ENCODE measurements around the gene MATR3.

Gene MATR3

GRCh38 chr5:139287890-139288635, 5.5 kb upstream of the MATR3 start:
- no peak overlapping the region for H2AFZ ChIP-seq (ENCODE audit: low read depth, low read length)
- no peak overlapping the region for H3K14ac ChIP-seq (ENCODE audit: low read length in 2 of 2)
- no peak overlapping the region for H3K4me2 ChIP-seq (ENCODE audit: low read length, poor library complexity, severe bottlenecking)
- H3K79me1 ChIP-seq (replicated peaks; ENCODE audit: low read length, poor library complexity, severe bottlenecking): peaks cover 8% of the 10 kb centered on the region
- H4K91ac ChIP-seq (ENCODE audit: low read length): no peak overlapping the region
- no peak overlapping the region for H3K4me3 ChIP-seq (ENCODE audit: insufficient read depth in 1 of 2, low read depth in 1 of 2, low read length in 2 of 2)
- no peak overlapping the region for H2BK15ac ChIP-seq (ENCODE audit: low read depth, poor library complexity, severe bottlenecking)
- no peaks in the 10 kb centered on the region for H3K4me1 ChIP-seq (ENCODE audit: control insufficient read depth, insufficient read depth, low read depth, low read length)
- no peak overlapping the region for H2BK12ac ChIP-seq (ENCODE audit: low read length in 2 of 2)
- no peaks in the 10 kb centered on the region for H3K27me3 ChIP-seq (ENCODE audit: control insufficient read depth in 1 of 2, insufficient read depth in 1 of 2, low read length in 2 of 2)
- H3K27ac ChIP-seq (ENCODE audit: low read length, poor library complexity, severe bottlenecking): no peak overlapping the region
- H2AK5ac ChIP-seq (ENCODE audit: low read length, severe bottlenecking): no peak overlapping the region
- no peak overlapping the region for H2BK120ac ChIP-seq (ENCODE audit: low read depth, low read length)
- H3K9me3 ChIP-seq (ENCODE audit: control insufficient read depth, low read length): no peaks in the 10 kb centered on the region
- H3K23ac ChIP-seq (ENCODE audit: low read length in 2 of 2): no peak overlapping the region
- no peak overlapping the region for H3K4ac ChIP-seq (ENCODE audit: low read depth in 1 of 2, low read length in 2 of 2)
- H3K9ac ChIP-seq (ENCODE audit: low read length): no peak overlapping the region
- H2BK5ac ChIP-seq (ENCODE audit: low read depth, low read length, poor library complexity, severe bottlenecking): no peak overlapping the region
- H4K8ac ChIP-seq (ENCODE audit: low read length): no peak overlapping the region
- peaks cover 12 to 39% of the 10 kb centered on the region in 2 experiments for H3K36me3 ChIP-seq (ENCODE audit: control insufficient read depth in 1 of 2, insufficient read depth in 2 of 2, low read depth in 1 of 2, low read length in 2 of 2)
- 88% methylated on average over 10 of the region's 10 CpGs for WGBS
- no peak for DNase-seq
- no peak overlapping the region for H3K18ac ChIP-seq (ENCODE audit: low read depth in 1 of 2, low read length in 2 of 2)

- no CpG with 5 or more reads among the region's 2 CpGs for WGBS
Observed at GRCh38 chr5:139291051-139291450, 2.5 kb upstream of the MATR3 start.

GRCh38 chr5:139293202-139293506, 386 bp upstream of the MATR3 start:
- peak overlapping the region in 1 of 2 experiments; percentile 40 for H3K18ac ChIP-seq (ENCODE audit: low read depth in 1 of 2, low read length in 2 of 2)
- H2AFZ ChIP-seq (ENCODE audit: low read depth, low read length): no peak overlapping the region
- no peak for DNase-seq
- no peaks in the 10 kb centered on the region for H3K36me3 ChIP-seq (ENCODE audit: control insufficient read depth in 1 of 2, insufficient read depth in 2 of 2, low read depth in 1 of 2, low read length in 2 of 2)
- no peaks in the 10 kb centered on the region for H3K9me3 ChIP-seq (ENCODE audit: control insufficient read depth, low read length)
- no peak overlapping the region for H2BK12ac ChIP-seq (ENCODE audit: low read length in 2 of 2)
- no peak overlapping the region for H3K14ac ChIP-seq (ENCODE audit: low read length in 2 of 2)
- peak overlapping the region; percentile 86 for H2AK5ac ChIP-seq (ENCODE audit: low read length, severe bottlenecking)
- no peak overlapping the region for H2BK5ac ChIP-seq (ENCODE audit: low read depth, low read length, poor library complexity, severe bottlenecking)
- peak overlapping the region; percentile 56 for H3K4me2 ChIP-seq (ENCODE audit: low read length, poor library complexity, severe bottlenecking)
- no peak overlapping the region for H3K23ac ChIP-seq (ENCODE audit: low read length in 2 of 2)
- WGBS: 36% methylated on average over 9 of the region's 11 CpGs
- H3K9ac ChIP-seq (ENCODE audit: low read length): peak overlapping the region; percentile 100
- H4K8ac ChIP-seq (ENCODE audit: low read length): no peak overlapping the region
- H3K27me3 ChIP-seq (ENCODE audit: control insufficient read depth in 1 of 2, insufficient read depth in 1 of 2, low read length in 2 of 2): no peaks in the 10 kb centered on the region
- peaks cover 7% of the 10 kb centered on the region for H3K79me1 ChIP-seq (replicated peaks; ENCODE audit: low read length, poor library complexity, severe bottlenecking)
- peaks cover 6% of the 10 kb centered on the region for H3K4me1 ChIP-seq (ENCODE audit: control insufficient read depth, insufficient read depth, low read depth, low read length)
- no peak overlapping the region for H2BK15ac ChIP-seq (ENCODE audit: low read depth, poor library complexity, severe bottlenecking)
- peak overlapping the region; percentile 73 for H3K27ac ChIP-seq (ENCODE audit: low read length, poor library complexity, severe bottlenecking)
- no peak overlapping the region for H4K91ac ChIP-seq (ENCODE audit: low read length)
- no peak overlapping the region for H2BK120ac ChIP-seq (ENCODE audit: low read depth, low read length)
- H3K4me3 ChIP-seq (ENCODE audit: insufficient read depth in 1 of 2, low read depth in 1 of 2, low read length in 2 of 2): peak overlapping the region in 1 of 2 experiments; percentile 99
- H3K4ac ChIP-seq (ENCODE audit: low read depth in 1 of 2, low read length in 2 of 2): peak overlapping the region in 1 of 2 experiments; percentile 73

More at GRCh38 chr5:139291051-139291450, 2.5 kb upstream of the MATR3 start:
- Histone ChIP-seq H2BK15ac (ENCODE audit: low read depth, poor library complexity, severe bottlenecking) (no peak overlapping the region), H2AFZ (ENCODE audit: low read depth, low read length) (no peak overlapping the region), H2BK5ac (ENCODE audit: low read depth, low read length, poor library complexity, severe bottlenecking) (no peak overlapping the region), H3K27ac (ENCODE audit: low read length, poor library complexity, severe bottlenecking) (no peak overlapping the region), H2BK12ac (ENCODE audit: low read length in 2 of 2) (no peak overlapping the region), H3K9ac (ENCODE audit: low read length) (no peak overlapping the region), H3K9me3 (ENCODE audit: control insufficient read depth, low read length) (no peaks in the 10 kb centered on the region), H3K18ac (ENCODE audit: low read depth in 1 of 2, low read length in 2 of 2) (no peak overlapping the region), H3K23ac (ENCODE audit: low read length in 2 of 2) (no peak overlapping the region), H3K4me3 (ENCODE audit: insufficient read depth in 1 of 2, low read depth in 1 of 2, low read length in 2 of 2) (no peak overlapping the region), H4K8ac (ENCODE audit: low read length) (no peak overlapping the region), H3K27me3 (ENCODE audit: control insufficient read depth in 1 of 2, insufficient read depth in 1 of 2, low read length in 2 of 2) (no peaks in the 10 kb centered on the region), H3K4me2 (ENCODE audit: low read length, poor library complexity, severe bottlenecking) (no peak overlapping the region), H3K14ac (ENCODE audit: low read length in 2 of 2) (no peak overlapping the region), H3K79me1 (replicated peaks; ENCODE audit: low read length, poor library complexity, severe bottlenecking) (peaks cover 7% of the 10 kb centered on the region), H3K4me1 (ENCODE audit: control insufficient read depth, insufficient read depth, low read depth, low read length) (peaks cover 2% of the 10 kb centered on the region), H2BK120ac (ENCODE audit: low read depth, low read length) (no peak overlapping the region), H4K91ac (ENCODE audit: low read length) (no peak overlapping the region), H3K4ac (ENCODE audit: low read depth in 1 of 2, low read length in 2 of 2) (no peak overlapping the region), H3K36me3 (ENCODE audit: control insufficient read depth in 1 of 2, insufficient read depth in 2 of 2, low read depth in 1 of 2, low read length in 2 of 2) (peaks cover 6 to 10% of the 10 kb centered on the region in 2 experiments), H2AK5ac (ENCODE audit: low read length, severe bottlenecking) (no peak overlapping the region)
- DNase-seq: no peak

GRCh38 chr5:139294374-139295165, 1.0 kb downstream of the MATR3 start:
- H3K4me1 ChIP-seq (ENCODE audit: control insufficient read depth, insufficient read depth, low read depth, low read length): peaks cover 11% of the 10 kb centered on the region
- peak overlapping the region; percentile 99 for H3K27ac ChIP-seq (ENCODE audit: low read length, poor library complexity, severe bottlenecking)
- DNase-seq: peak; percentile 91
- WGBS: under 1% methylated on average over 46 of the region's 48 CpGs
- H3K23ac ChIP-seq (ENCODE audit: low read length in 2 of 2): no peak overlapping the region
- no peaks in the 10 kb centered on the region for H3K36me3 ChIP-seq (ENCODE audit: control insufficient read depth in 1 of 2, insufficient read depth in 2 of 2, low read depth in 1 of 2, low read length in 2 of 2)
- H3K4ac ChIP-seq (ENCODE audit: low read depth in 1 of 2, low read length in 2 of 2): peak overlapping the region; percentile 98 to 100
- no peak overlapping the region for H4K91ac ChIP-seq (ENCODE audit: low read length)
- no peak overlapping the region for H2AFZ ChIP-seq (ENCODE audit: low read depth, low read length)
- peak overlapping the region; percentile 93 for H2BK5ac ChIP-seq (ENCODE audit: low read depth, low read length, poor library complexity, severe bottlenecking)
- H3K4me3 ChIP-seq (ENCODE audit: insufficient read depth in 1 of 2, low read depth in 1 of 2, low read length in 2 of 2): peak overlapping the region; percentile 95 to 99
- H4K8ac ChIP-seq (ENCODE audit: low read length): peak overlapping the region; percentile 65
- peak overlapping the region; percentile 43 for H3K4me2 ChIP-seq (ENCODE audit: low read length, poor library complexity, severe bottlenecking)
- peak overlapping the region in 1 of 2 experiments; percentile 54 for H2BK12ac ChIP-seq (ENCODE audit: low read length in 2 of 2)
- H2BK120ac ChIP-seq (ENCODE audit: low read depth, low read length): peak overlapping the region; percentile 98
- no peaks in the 10 kb centered on the region for H3K27me3 ChIP-seq (ENCODE audit: control insufficient read depth in 1 of 2, insufficient read depth in 1 of 2, low read length in 2 of 2)
- H2BK15ac ChIP-seq (ENCODE audit: low read depth, poor library complexity, severe bottlenecking): no peak overlapping the region
- H3K18ac ChIP-seq (ENCODE audit: low read depth in 1 of 2, low read length in 2 of 2): peak overlapping the region; percentile 73 to 100
- H3K79me1 ChIP-seq (replicated peaks; ENCODE audit: low read length, poor library complexity, severe bottlenecking): peaks cover 7% of the 10 kb centered on the region
- H3K9ac ChIP-seq (ENCODE audit: low read length): peak overlapping the region; percentile 100
- no peaks in the 10 kb centered on the region for H3K9me3 ChIP-seq (ENCODE audit: control insufficient read depth, low read length)
- peak overlapping the region in 1 of 2 experiments; percentile 53 for H3K14ac ChIP-seq (ENCODE audit: low read length in 2 of 2)
- peak overlapping the region; percentile 78 for H2AK5ac ChIP-seq (ENCODE audit: low read length, severe bottlenecking)

All from mesenchymal stem cell (in vitro differentiated cells and primary cell).